AG08396 (cell line): ENCODE results near the gene RNF225.
"Not testable (repeated sequence)": the region's sequence is repeated elsewhere in the genome, so short reads cannot be mapped to it uniquely, and the experiment has no call there.

Experiments used
- DNase-seq: peaks from one replicate; pipeline ENCODE4 v3.0.0; 2012; ENCODE audit warnings: low spot score, mixed read lengths

RNF225 gene

GRCh38 chr19:58409010-58409790 lies 13.7 kb downstream of the RNF225 start:
- no peak for DNase-seq

DNA sequence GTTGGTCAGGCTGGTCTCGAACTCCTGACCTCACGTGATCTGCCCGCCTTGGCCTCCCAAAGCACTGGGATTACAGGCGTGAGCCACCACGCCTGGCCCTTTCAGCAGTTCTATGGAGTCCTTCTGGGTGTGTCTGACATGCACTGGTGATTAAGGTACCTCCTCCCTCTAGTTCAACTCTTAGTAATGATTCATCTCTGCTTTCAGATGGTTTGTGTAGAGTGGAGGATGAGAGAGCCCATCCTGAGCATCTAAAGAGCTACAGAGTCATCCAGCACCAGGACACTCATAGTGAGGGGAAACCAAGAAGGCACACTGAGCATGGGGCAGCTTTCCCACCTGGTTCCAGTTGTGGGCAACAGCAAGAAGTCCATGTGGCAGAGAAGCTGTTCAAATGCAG lies 21.1 kb downstream of the RNF225 start:
- DNase-seq, result no peak

- DNase-seq, result no peak
Observed at GRCh38 chr19:58417071-58417470, 21.6 kb downstream of the RNF225 start.

DNA sequence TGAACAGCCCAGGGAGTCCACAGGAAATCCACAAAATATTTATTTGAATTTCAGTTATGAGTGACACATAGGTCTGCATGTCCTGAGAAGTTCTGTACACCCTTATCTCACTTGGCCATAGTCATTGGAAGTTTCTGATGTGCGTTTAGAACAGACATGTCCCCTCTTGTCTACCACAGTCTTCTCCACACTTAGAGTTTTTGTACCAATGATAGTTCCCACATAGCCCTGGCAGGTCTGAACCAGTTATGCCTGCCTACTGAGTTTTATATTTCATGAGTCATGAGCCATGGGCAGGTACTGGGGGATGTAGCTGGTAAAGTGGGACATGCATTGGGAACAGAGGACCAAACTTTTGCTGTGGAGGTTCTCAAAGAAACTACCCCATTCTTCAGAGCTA lies 33.2 kb downstream of the RNF225 start:
- DNase-seq, result no peak

DNA sequence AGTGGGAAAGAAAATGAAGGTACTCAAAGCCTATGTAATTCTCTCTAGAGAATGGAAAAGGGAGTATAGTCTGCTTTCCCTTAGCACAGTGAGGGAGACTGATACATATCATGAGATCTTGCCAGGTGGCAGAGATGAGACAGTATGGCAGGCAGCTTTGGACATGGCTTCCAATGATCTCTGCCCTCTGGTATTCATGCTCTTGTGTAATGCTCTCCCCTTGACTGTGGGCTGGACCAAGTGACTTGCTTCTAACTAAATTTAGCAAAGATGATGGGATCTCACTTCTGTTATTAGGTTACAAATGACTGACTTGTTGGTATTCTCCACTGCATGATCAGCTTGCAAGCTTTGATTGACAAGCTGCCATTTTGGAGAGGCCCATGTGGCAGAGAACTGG lies 34.3 kb downstream of the RNF225 start:
- DNase-seq, result no peak

GRCh38 chr19:58434217-58434616 lies 38.8 kb downstream of the RNF225 start:
- no peak for DNase-seq

DNA sequence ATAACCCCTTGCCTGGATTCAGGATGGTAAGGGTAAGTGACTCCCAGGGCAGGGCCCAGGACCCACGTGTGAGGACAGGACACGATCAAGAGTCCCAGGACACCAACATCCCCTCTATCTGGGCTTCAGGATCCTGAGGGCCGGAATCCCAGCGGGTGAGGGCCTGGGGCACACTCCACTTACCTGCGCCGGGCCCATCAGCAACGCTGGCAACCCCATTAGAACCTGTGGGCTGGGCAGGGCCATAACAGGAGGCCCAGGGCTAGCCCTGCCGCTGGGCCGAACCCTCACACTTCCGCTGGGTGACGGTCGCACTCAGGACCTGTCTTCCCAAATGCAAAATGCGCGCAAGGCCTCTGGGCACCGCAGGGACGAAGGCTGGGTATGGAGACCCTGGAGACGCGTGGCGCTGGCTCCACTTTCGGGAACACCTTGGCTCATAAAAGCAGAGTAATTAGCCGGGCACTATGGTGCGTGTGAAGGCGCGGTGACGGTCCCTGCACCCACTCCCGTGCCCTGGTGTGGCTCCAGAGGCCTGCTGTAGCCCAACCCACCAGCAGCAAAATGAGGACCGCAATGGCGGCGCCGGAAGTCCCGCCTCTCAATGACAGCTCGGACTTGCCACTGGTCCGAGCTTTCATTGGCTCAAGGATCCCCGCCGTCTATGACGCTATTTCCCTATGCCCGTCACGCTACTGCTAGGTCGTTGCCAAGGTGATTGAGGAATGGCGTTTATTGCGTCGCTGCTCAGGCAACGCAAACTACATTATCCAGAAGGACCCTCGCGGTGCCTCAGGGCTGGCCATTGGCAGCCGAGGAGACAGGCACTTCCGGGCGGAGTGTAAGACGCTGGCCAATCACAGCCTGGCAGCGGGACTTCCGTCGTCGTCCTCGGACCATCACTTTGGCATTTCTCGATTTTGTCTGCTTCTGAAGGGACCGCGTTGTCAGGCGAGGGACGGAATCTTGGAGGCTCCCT lies 44.4 kb downstream of the RNF225 start, which contains the start of gene ZNF132:
Gene ZNF132 (minus strand): TSS at position 578 of the 979 bp plus-strand sequence. CDS start 332 bp downstream, at position 246.
- DNase-seq, result peak; percentile 98

DNA sequence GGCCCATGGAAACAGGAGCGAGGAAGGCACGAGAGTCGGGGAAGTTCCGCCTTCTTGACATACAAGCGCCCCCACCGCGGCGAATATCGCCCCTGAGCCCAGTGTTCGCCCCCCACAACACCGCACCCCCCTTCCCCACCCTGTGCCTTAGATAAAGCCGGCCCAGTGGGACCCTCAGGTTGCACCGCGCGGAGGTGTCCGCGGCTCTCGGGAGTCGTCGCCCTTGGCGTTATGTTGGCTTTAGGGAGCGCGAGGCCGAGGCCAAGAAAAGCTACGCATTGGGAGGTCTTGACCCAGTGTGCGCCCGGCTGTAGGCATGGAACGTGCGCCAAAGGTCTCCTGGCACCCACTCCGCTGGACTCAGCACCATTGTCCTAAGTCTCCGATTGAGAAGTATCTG lies 45.1 kb downstream of the RNF225 start:
- DNase-seq, result no peak

DNA sequence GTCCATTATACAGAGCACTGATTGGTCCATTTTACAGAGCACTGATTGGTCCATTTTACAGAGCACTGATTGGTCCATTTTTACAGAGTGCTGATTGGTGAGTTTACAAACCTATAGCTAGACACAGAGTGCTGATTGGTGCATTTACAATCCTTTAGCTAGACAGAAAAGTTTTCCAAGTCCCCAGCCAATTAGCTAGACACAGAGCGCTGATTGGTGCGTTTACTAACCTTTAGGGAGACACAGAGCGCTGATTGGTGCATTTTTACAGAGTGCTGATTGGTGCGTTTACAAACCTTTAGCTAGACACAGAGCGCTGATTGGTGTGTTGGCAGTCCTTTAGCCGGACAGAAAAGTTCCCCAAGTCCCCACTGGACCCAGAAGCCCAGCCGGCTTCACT lies 47.5 kb downstream of the RNF225 start:
- not testable (repeated sequence) for DNase-seq
